Mesenchymal stem cell (in vitro differentiated cells and primary cell): ENCODE measurements around the gene KLF16.

ENCODE experiments used
- DNase-seq: peaks from one replicate; pipeline ENCODE4 v3.0.0-alpha.2; 2013
- H2AFZ ChIP-seq: one replicate; pipeline ENCODE4 v1.6.1; 2013; ENCODE audit warnings: low read depth, mild to moderate bottlenecking, control low read depth, inconsistent platforms, low read length, moderate library complexity
- H2AK5ac ChIP-seq: 2 replicates; pipeline ENCODE4 v1.6.1; 2013; ENCODE audit warnings: low read length, moderate library complexity, mild to moderate bottlenecking, inconsistent platforms; ENCODE audit not compliant: severe bottlenecking
- H2BK120ac ChIP-seq: one replicate; pipeline ENCODE4 v1.6.1; 2013; ENCODE audit warnings: low read depth, mild to moderate bottlenecking, inconsistent platforms, low read length, moderate library complexity
- H2BK12ac ChIP-seq, 2 experiments: one replicate each; pipeline ENCODE4 v1.6.1; 2013; ENCODE audit warnings: inconsistent platforms in 2 of 2, low read length in 2 of 2, mild to moderate bottlenecking in 2 of 2, moderate library complexity in 2 of 2, control low read depth in 1 of 2
- H2BK15ac ChIP-seq: one replicate; pipeline ENCODE4 v1.6.1; 2013; ENCODE audit warnings: mild to moderate bottlenecking, low read depth, inconsistent platforms; ENCODE audit not compliant: poor library complexity, severe bottlenecking
- H2BK5ac ChIP-seq: 2 replicates; pipeline ENCODE4 v1.6.1; 2013; ENCODE audit warnings: low read depth, mild to moderate bottlenecking, low read length, control low read depth, inconsistent platforms; ENCODE audit not compliant: poor library complexity, severe bottlenecking
- H3K14ac ChIP-seq, 2 experiments: one replicate each; pipeline ENCODE4 v1.6.1; 2013; ENCODE audit warnings: inconsistent platforms in 2 of 2, low read length in 2 of 2, control low read depth in 1 of 2, mild to moderate bottlenecking in 1 of 2, moderate library complexity in 1 of 2
- H3K18ac ChIP-seq, 2 experiments: one replicate each; pipeline ENCODE4 v1.6.1; 2013; ENCODE audit warnings: inconsistent platforms in 2 of 2, low read length in 2 of 2, control low read depth in 1 of 2, low read depth in 1 of 2, mild to moderate bottlenecking in 1 of 2
- H3K23ac ChIP-seq, 2 experiments: one replicate each; pipeline ENCODE4 v1.6.1; 2013; ENCODE audit warnings: inconsistent platforms in 2 of 2, low read length in 2 of 2, mild to moderate bottlenecking in 2 of 2, moderate library complexity in 2 of 2, control low read depth in 1 of 2
- H3K27ac ChIP-seq: 2 replicates; pipeline ENCODE4 v1.5.1; 2013; ENCODE audit warnings: mild to moderate bottlenecking, moderate library complexity, low read length, control low read depth, inconsistent platforms; ENCODE audit not compliant: poor library complexity, severe bottlenecking
- H3K27me3 ChIP-seq, 2 experiments: 2 replicates each; pipeline versions ENCODE4 v1.6.1 to v1.7.0; 2013; ENCODE audit warnings: low read length in 2 of 2, mild to moderate bottlenecking in 2 of 2, moderate library complexity in 2 of 2, control low read depth in 1 of 2, inconsistent platforms in 1 of 2; ENCODE audit not compliant: control insufficient read depth in 1 of 2, insufficient read depth in 1 of 2
- H3K36me3 ChIP-seq, 2 experiments: 2 replicates each; pipeline versions ENCODE4 v1.6.1 to v1.7.0; 2013; ENCODE audit warnings: low read length in 2 of 2, control low read depth in 1 of 2, inconsistent platforms in 1 of 2, low read depth in 1 of 2, mild to moderate bottlenecking in 1 of 2; ENCODE audit not compliant: insufficient read depth in 2 of 2, control insufficient read depth in 1 of 2
- H3K4ac ChIP-seq, 2 experiments: one replicate each; pipeline ENCODE4 v1.6.1; 2013; ENCODE audit warnings: inconsistent platforms in 2 of 2, low read length in 2 of 2, mild to moderate bottlenecking in 2 of 2, moderate library complexity in 2 of 2, control low read depth in 1 of 2, low read depth in 1 of 2
- H3K4me1 ChIP-seq: 2 replicates; pipeline ENCODE4 v1.6.1; 2013; ENCODE audit warnings: low read depth, low read length, control low read depth; ENCODE audit not compliant: control insufficient read depth, insufficient read depth
- H3K4me2 ChIP-seq: 2 replicates; pipeline ENCODE4 v1.6.1; 2013; ENCODE audit warnings: low read length, mild to moderate bottlenecking, inconsistent platforms; ENCODE audit not compliant: poor library complexity, severe bottlenecking
- H3K4me3 ChIP-seq, 2 experiments: 2 replicates each; pipeline versions ENCODE4 v1.5.1 to v1.7.0; 2013; ENCODE audit warnings: low read length in 2 of 2, mild to moderate bottlenecking in 2 of 2, control low read depth in 1 of 2, low read depth in 1 of 2; ENCODE audit not compliant: insufficient read depth in 1 of 2
- H3K79me1 ChIP-seq: replicated peaks from 2 replicates; pipeline ENCODE4 v1.6.1; 2013; ENCODE audit warnings: mild to moderate bottlenecking, control low read depth, low read length, inconsistent platforms; ENCODE audit not compliant: poor library complexity, severe bottlenecking
- H3K9ac ChIP-seq: 2 replicates; pipeline ENCODE4 v1.7.0; 2013; ENCODE audit warnings: mild to moderate bottlenecking, low read length, moderate library complexity
- H3K9me3 ChIP-seq: 2 replicates; pipeline ENCODE4 v1.7.0; 2013; ENCODE audit warnings: mild to moderate bottlenecking, low read length; ENCODE audit not compliant: control insufficient read depth
- H4K8ac ChIP-seq: one replicate; pipeline ENCODE4 v1.6.1; 2013; ENCODE audit warnings: inconsistent platforms, mild to moderate bottlenecking, low read length, moderate library complexity
- H4K91ac ChIP-seq: one replicate; pipeline ENCODE4 v1.6.1; 2013; ENCODE audit warnings: mild to moderate bottlenecking, low read length, inconsistent platforms
- WGBS: methylation state at CpG from one replicate; pipeline ENCODE4 v1.1.7; 2013; ENCODE audit warnings: mixed read lengths; 5-methylcytosine and 5-hydroxymethylcytosine counted together

Gene KLF16

GRCh38 chr19:1827566-1828278 lies 35.7 kb downstream of the KLF16 start:
- no peak overlapping the region for H3K9ac ChIP-seq
- no peak overlapping the region for H3K4me2 ChIP-seq
- peak overlapping the region; percentile 53 for H2AK5ac ChIP-seq
- no peaks in the 10 kb centered on the region for H3K27me3 ChIP-seq
- no peak overlapping the region for H3K14ac ChIP-seq
- H3K79me1 ChIP-seq, result peaks cover 38% of the 10 kb centered on the region
- no peaks in the 10 kb centered on the region for H3K9me3 ChIP-seq
- H2BK5ac ChIP-seq, result no peak overlapping the region
- H3K36me3 ChIP-seq, result peaks cover 38 to 69% of the 10 kb centered on the region in 2 experiments
- H3K18ac ChIP-seq, result no peak overlapping the region
- no peak overlapping the region for H3K4me3 ChIP-seq
- 97% methylated on average over 41 of the region's 41 CpGs for WGBS
- H3K4ac ChIP-seq, result peak overlapping the region in 1 of 2 experiments; percentile 42
- DNase-seq, result no peak
- no peak overlapping the region for H2BK120ac ChIP-seq
- H2BK12ac ChIP-seq, result no peak overlapping the region
- H4K91ac ChIP-seq, result no peak overlapping the region
- H2BK15ac ChIP-seq, result peak overlapping the region; percentile 14
- H3K23ac ChIP-seq, result no peak overlapping the region
- no peak overlapping the region for H2AFZ ChIP-seq
- H3K27ac ChIP-seq, result peak overlapping the region; percentile 16
- H4K8ac ChIP-seq, result peak overlapping the region; percentile 96
- peaks cover 34% of the 10 kb centered on the region for H3K4me1 ChIP-seq

DNA sequence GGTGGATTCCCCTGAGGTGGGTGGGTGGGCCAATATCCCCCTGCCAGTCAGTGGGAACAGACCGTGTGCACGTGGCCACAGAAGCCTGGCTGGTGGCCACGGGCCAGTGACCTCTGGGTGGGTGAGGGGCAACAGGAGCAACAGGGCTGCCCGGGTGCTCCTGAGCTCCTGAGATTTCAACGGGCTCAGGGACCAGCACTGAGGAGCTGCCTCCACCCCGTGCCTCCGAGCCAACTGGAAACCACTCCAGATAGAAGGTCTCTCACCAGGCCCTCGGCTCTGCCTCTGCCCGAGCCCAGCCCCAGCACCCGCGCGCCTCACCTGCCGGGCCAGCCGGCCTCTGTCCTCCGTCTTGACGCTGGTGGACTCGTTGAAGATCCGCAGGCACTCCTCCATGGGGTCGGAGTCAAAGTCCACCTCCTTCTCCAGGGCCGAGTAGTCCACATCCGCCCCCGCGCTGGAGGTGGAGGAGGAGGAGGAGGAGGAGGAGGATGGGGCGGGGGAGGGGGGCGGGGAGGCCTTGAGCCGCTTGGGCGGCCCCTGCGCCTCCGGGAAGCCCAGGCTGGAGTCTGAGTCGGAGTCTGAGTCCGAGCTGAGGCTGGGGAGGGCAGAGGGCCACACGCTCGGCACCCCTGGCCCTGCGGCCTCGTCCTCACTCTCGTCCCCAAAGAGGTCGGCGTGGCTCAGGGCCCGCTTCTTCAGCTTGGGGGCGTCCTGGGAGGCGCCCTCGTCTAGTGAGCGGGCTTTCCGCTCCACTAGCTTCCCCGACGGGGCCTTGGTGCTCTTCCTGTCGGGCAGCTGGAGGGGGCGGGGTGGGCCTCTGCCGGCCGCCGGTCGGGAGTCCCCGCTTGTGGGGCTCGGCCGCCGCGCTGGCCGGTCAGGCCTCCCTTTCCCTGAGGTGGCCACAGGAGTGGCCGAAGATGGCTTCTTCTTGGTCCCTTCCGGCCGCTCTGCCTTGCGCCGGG lies 36.5 kb downstream of the KLF16 start:
- 36% methylated on average over 58 of the region's 63 CpGs for WGBS

GRCh38 chr19:1825909-1826556 lies 37.3 kb downstream of the KLF16 start:
- Histone ChIP-seq H3K36me3 (peaks cover 51 to 78% of the 10 kb centered on the region in 2 experiments), H3K4me2 (peak overlapping the region; percentile 78), H4K91ac (peak overlapping the region; percentile 91), H2AK5ac (no peak overlapping the region), H2BK5ac (no peak overlapping the region), H2BK15ac (peak overlapping the region; percentile 88), H2AFZ (no peak overlapping the region), H3K4ac (peak overlapping the region; percentile 6 to 17), H3K4me1 (peaks cover 34% of the 10 kb centered on the region), H3K18ac (peak overlapping the region; percentile 8 to 67), H3K23ac (peak overlapping the region in 1 of 2 experiments; percentile 83), H3K4me3 (peak overlapping the region in 1 of 2 experiments; percentile 22), H2BK120ac (peak overlapping the region; percentile 45), H3K9ac (peak overlapping the region; percentile 32), H4K8ac (peak overlapping the region; percentile 66), H3K14ac (peak overlapping the region in 1 of 2 experiments; percentile 75), H3K27ac (peak overlapping the region; percentile 71), H3K79me1 (peaks cover 51% of the 10 kb centered on the region), H2BK12ac (peak overlapping the region; percentile 59 to 63), H3K9me3 (no peaks in the 10 kb centered on the region), H3K27me3 (no peaks in the 10 kb centered on the region)
- WGBS, result 42% methylated on average over 15 of the region's 15 CpGs
- DNase-seq, result peak; percentile 80

More for the DNA sequence above, 36.5 kb downstream of the KLF16 start:
- Histone ChIP-seq H4K8ac (peak overlapping the region; percentile 96), H3K9me3 (no peaks in the 10 kb centered on the region), H3K4me2 (peak overlapping the region; percentile 78), H3K4ac (peak overlapping the region; percentile 8 to 42), H3K18ac (peak overlapping the region; percentile 67 to 70), H2AFZ (no peak overlapping the region), H3K23ac (no peak overlapping the region), H4K91ac (peak overlapping the region; percentile 91), H3K4me3 (peak overlapping the region in 1 of 2 experiments; percentile 22), H2BK5ac (peak overlapping the region; percentile 21), H3K9ac (no peak overlapping the region), H3K4me1 (peaks cover 34% of the 10 kb centered on the region), H2BK15ac (peak overlapping the region; percentile 88), H2AK5ac (no peak overlapping the region), H2BK120ac (peak overlapping the region; percentile 45), H3K79me1 (peaks cover 46% of the 10 kb centered on the region), H3K27me3 (no peaks in the 10 kb centered on the region), H3K14ac (peak overlapping the region in 1 of 2 experiments; percentile 19), H2BK12ac (peak overlapping the region; percentile 59 to 63), H3K36me3 (peaks cover 46 to 74% of the 10 kb centered on the region in 2 experiments), H3K27ac (peak overlapping the region; percentile 71)
- peak; percentile 30 for DNase-seq
